T-helper 22 cell (primary cell): Measurements from ENCODE around the gene GATAD2B.

Source experiments
- DNase-seq: peaks from one replicate; pipeline ENCODE4 v3.0.0-alpha.2; 2020; ENCODE audit warnings: low read depth

The GATAD2B gene

DNA sequence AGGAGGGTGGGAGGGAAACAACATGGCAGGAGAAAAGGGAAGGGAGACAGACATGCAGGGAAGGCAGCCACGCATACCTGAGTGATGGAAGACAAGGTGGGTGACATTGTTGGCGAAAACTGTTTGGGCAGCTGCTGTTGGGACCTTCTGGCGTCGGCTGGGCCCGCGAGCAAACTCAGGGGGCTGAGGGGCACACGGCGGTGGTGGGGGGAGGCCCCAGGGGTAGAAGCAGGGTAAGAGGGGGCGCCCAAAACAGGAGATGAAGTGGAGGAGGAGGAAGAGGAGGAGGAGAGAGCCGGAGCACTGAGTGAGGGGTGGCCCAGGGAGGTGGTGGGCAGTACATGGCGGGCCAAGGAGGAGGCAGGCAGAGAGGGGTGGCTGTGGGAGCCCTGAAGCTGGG is 28.4 kb upstream of the GATAD2B start:
- no peak for DNase-seq

DNA sequence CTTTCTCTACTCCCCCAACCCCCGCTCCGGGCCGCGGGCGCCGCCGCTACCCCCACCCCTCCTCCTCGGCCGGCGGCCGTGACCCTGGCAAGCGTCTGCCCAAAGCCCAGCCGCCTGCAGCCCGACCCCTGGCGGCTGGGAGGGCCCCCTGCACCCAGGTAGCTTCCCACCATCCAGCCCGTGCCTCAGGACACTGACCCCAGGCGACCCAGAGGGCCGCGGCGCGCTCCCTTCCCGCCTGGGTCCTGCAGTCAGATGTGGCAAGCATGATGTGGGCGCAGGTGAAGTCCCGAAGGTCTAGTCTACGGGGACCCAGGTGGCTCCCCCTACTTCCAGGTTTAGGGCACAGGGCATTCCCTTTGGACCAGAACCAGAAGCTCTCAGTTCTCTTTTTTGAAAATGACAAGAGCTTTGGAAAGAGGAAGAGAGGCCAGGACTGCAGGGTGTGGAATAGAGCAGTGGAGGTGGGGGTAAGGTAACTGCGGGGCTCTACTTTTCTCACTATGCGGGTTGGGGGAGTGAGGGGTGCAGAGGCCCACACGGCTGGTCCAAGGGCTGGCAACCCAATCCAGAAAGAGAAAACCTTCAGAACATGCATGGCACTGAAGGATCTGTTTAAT is 24.0 kb upstream of the GATAD2B start, which contains the start of gene DENND4B:
DENND4B (minus strand) TSS at position 97 of the 620 bp plus-strand sequence. CDS start 2,344 bp downstream, outside the sequence.
- peak; percentile 55 for DNase-seq

DNA sequence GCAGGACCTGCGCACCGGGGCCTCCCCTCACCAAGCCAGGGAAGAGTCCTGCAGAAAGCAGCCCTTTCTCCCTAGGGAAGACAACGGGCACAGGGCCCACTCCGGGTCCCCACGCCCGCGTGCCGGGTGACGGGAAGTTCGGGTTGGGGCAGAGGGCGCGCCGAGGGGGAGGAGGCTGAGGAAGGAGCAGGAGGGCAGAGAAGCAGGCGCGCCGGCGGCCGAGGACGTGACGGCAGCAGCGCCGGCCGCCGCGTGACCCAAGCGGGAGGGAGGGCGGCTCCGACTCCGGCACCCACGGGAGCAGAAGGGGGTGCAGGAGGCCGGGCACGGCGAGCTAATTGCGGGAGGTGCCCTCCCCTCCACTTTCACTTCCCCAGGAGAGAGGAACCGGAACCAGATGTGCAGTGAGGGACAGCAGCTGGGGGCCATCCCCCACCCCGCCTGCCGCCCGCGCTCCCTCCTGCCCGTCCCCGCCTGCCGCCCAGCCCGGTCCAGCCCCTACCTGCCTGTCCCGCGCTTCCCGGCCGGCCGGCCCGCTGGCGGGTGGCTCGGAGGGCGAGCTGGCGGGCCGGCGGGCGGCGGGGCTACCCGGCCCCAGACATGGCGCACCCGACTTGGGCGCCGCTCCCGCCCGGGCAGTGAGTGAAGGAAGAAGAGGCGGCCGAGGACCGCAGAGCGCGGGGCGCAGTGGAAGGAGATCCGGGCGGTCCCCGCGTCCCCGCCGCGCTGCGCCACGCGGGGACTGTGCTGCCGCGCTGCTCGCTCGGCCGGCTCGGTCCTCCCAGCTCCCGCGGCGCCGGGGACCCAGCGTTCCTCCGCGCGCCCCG is 23.2 kb upstream of the GATAD2B start:
- peak; percentile 78 for DNase-seq

DNA sequence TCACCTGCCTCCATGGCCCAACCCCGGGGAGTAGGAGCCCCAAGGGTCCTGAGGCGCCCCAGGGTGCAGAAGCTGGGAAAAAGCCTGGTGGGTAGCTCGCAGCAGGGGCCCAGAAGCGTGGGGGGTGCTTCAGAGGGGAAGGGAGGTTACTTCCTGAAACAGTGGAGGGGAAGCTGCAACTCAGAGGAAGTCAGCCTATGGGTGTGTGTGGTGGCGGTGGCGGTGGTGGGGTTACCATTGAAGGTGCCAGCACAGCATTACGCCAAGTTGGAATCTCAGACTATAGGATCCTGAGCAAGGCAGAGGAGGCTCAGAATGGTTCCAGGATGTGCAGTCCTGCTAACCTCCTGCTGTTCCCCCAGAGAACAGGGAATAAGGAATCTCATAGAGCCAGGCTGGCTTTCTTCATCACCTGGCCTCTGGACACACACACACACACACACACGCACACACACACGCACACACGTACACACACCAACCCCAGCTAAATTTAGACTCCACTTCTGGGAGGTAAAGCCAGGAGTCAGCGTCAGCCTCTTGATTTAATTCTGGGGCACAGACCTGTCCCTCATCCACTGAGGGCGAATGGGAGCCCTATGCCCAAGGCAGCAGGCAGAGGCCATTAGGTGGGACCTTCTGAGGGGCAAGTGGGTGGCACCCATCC is 22.5 kb upstream of the GATAD2B start:
- peak; percentile 78 for DNase-seq

DNA sequence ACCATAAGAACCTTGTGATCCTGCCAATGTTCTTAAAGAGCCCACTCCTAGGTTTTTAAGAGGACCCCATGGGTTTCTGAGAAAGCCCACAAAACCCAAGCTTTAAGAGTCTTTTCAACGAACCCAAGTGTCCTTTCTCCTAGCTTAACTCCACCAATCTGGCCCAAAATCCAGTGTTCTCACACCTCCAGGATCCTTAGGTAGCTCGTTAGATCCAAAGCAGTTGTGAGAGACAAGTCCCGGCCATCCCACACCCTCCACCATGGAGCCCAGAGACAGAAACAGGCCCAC is 22.0 kb upstream of the GATAD2B start:
- no peak for DNase-seq

DNA sequence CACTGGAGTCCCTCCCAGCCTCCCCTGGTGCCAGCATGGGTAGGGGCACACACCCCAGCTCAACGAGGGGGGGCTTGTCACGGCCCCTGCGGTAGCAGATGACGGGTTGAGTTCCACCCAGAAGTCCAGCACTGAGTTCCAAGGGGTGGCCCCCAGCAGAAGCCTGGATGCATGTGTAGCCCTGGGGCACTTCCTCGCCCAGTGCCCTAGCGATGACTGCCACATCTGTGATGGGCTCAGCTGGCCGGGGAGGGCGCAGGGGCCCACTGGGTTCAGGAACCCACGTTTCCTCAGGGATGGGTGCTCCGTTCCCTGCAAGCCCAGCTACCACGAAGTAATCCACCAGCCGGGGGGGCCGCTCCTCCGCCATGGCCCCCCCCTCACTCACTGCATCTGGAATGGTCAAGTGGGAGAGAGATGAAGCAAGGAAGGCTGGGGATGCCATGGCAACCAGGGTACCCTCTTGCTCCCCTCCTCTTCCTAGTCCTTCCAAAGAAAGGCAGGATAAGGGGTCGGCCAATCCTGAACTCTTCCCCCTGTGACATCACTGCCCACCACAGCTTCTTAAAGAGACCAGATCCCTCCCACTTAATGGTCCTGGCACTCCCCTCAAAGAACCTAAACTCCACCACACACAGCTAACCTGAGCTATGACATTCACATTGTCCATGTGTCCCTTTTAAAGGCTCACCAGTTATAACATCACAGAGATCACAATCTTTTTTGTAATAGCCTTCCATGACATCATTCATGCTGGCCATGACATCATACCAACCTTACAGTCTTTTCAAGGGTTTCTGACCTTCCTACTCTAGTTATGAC is 21.4 kb upstream of the GATAD2B start:
- no peak for DNase-seq

DNA sequence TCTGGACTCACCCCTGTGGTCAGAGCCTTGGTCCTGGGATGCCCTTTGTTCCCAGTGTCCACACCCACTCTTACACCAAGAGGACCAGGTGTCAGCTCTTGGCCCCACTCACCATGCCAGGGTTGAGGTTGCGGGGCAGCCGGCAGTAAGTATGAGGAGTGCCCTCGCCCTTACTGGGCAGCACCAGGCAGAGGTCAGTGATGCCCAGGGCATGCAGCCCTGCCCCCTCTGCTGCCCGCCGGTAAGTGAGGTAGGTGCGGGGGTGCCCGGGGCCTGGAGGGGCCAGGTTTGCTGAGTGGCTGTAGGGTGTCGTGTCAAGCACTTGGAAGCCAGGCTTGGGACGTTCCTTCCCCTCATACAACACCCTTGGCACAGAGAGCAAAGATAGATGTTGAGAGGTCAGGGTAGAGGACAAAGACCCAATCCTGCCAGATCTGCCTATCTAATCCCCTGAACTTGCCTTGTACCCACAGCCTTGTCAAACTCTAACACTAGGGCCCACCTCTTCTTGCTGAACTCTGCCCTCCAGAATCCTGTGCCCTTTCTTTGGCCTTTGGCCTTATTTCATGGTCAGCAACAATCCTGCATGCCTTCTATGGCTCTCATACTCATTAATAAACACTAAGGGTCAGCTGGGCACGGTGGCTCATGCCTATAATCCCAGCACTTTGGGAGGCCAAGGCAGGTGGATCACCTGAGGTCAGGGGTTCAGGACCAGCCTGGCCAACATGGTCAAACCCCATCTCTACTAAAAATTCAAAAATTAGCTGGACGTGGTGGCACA is 20.2 kb upstream of the GATAD2B start:
- no peak for DNase-seq

DNA sequence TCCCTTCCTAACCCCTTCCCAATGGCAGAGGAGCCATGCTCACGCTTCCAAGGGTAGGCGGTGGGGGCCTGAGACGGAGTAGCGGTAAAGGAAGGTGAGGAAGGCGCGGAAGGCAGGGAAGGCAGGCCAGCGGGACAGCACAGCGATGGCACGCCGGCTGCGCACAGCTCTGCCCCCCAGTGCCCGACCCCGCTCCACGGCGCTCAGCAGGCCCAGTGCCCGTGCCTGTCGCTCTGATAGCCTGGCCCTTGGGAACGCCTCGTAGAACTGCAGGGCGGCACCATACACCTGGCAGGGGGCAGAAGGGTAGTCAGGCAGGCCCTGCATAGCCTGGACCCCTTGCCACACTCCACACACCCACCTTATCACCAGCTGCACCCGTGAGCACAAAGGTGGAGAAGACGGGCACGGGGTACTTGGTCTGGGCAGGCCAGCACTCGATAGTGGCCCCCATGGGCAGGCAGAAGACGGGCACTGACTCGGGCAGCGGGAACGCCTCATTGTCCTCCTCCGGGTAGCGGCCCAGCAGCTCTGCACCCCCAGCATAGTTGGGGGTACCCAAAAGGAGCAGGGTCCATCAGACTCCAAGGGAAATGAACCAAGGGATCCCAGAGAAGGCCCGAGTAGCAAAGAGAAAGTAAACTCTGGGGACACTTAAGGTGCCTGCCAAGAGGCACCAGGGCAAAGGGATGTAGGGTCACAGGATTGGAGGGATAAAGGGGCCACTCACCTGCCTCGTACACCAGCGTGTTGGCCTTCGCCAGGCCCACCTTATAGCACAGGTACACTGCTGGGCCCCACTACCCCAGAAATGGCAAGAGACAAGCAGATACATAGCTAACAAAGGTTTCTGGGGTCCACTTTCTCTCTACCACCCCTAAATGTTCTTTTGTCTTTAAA is 19.3 kb upstream of the GATAD2B start:
- DNase-seq = no peak

DNA sequence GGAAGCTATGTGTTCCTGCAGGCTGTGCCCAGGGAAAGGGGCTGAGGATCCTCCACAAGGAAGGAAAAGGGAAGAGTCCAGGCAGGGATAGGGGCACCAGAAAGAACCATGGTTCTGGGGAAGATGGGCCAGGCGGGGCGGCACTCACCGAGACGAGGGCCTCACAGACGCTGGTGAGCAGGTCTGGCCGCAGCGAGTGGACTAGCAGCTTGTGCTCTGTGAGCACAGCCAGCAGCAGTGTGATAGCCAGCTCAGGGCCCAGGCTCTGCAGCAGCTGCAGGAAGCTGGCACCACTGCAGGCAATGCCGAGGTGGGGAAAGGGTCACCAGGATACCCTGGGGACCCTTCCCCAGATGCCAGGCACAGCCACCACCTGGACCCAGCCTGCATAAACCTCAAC is 18.0 kb upstream of the GATAD2B start:
- DNase-seq = no peak

DNA sequence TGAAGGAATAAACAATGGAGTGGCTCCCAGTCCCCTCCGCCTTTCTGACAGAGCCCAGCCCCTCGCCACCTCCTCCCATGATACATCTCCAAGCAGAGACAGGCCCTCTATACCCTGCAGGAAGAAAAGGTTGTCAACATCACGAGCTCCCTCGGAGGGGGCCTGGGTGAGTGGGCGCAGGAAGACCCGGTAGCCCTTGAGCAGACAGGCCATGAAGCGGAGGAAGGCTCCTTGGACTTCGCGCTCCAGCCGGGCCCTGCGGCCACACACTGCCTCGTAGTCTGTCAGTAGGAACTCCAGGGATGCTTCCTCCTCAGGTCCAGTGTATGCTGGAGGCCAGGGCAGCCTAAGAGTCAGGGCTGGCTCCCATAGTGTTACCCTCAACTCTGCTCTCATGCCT is 16.7 kb upstream of the GATAD2B start:
- DNase-seq = no peak

DNA sequence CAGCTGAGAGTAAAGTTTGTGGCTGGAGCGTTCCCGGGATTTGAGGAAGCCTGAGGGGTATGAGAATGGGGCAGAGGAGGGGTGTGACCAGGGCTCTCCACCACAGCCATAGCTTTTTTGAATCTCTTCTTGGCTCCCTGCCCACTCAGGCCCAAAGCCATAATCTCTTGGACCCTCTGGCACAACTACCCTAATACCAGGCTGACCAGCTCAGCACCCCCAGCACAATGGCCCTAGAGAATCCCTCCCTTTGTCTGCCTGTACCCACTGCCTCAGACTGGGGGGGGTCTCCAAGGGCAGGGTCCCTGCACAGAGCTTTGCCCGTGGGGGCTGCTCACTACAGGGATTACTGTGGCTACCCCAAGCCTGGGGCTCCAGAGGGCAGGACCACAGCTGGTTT is 16.2 kb upstream of the GATAD2B start:
- DNase-seq = no peak

DNA sequence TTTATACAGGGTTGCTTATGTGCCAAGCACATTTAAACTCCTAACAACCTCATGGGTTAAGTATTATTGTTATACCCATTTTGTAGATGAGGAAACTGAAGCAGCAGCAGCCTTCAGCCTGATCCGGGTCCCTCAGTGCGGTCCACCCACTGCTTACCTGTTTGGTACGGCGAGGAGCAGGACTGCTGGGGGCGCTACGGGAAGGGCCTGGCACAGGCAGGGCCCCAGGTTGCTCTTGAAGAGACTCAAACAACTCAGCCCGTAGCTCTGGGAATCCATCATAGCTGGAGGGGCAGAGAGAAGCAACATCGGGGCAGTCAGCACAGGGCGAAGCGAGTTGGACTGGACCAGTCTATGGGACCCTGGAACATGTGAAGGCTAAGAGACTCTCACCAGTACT is 14.6 kb upstream of the GATAD2B start:
- no peak for DNase-seq

DNA sequence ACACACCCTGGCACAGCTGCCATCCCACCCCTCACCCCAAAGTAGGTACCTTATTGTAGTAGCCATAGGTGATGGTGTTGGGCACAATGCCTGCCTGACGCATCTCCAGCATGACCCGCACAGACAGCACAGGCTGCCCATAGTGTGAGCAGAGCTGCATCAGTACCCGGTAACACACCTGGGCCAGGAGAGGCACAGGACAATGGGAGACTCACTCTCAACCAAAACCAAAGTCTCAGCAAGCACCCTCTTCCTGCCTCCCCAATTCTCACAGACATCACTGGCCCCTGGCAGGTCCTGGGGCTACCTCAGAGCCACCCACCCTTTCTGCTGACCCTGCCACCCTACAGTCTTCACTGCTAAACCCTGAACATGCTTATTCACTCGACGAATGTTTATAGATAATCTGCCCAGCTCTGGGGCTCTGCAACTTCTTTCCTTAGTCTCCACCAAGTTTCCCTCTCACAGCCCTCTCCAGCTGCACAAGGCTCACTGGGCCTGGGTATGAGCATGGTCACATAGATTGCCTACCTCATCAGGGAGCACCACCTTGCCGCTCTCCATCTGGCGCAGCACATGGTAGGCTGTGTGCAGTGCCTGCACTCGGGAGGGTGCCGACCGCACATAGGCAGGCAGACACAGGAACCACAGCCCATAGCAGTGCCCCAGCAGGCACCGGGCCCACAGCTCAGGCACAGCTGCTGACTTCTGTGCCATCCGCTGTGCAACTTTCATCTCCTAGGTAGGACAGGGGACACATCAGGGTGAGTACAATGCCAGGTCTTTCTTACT is 13.4 kb upstream of the GATAD2B start:
- DNase-seq = no peak

DNA sequence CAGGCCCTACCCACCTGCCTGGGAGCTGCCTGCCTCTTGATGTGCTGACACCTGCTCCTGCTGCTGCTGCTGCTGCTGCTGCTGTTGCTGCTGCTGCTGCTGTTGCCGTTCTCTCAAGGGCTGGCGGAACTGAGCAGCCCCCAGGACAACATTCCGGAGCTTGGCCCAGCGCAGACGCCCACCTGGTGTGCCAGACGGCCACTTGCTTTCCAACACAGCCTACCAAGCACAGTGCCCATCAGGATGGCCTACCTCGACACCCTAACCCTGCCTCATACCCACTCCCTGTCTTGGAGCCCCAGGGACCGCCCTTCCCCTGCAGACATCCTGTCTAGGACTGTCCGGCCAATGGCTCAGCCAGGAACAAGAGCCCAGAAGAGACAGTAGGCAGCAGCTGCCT is 12.0 kb upstream of the GATAD2B start:
- DNase-seq = no peak

DNA sequence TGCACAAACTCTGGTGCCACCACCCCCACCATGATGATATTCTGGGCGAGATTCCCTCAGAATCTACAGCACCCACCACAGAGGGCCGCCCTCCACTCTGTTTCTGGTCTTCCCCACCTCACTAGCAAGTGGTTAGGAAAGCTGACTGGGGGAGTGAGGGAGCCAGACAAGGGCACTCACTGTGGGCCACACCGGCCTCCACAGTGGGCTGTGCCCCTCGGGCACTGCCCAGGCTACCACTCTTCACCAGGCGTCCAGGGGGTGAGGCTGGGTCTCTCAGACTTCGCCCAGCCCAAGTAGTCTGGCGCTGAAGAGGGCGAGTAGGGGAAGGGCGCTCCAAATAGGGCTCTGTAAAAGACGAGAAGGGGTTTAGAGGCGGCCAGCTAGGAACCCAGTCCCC is 11.2 kb upstream of the GATAD2B start:
- no peak for DNase-seq

DNA sequence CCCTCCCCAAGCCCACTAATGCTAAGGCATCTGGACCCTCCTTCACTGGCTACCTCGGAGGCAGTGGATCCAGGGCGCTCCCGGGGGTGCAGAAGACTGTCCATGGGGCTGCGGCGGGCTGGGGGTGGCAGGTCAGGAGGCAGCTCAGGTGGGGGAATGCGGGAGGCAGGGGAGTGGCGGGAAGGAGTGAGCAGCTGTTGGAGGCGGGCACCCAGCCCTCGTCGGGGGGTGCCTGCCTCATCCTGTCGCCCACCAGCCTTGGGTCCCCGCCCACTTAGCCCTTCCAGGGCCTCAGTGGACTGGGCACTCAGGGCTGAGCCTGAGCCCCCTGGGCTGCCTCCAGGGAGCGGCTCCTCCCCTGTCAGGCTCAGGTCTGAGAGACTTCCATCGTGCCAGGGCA is 10.7 kb upstream of the GATAD2B start:
- no peak for DNase-seq

DNA sequence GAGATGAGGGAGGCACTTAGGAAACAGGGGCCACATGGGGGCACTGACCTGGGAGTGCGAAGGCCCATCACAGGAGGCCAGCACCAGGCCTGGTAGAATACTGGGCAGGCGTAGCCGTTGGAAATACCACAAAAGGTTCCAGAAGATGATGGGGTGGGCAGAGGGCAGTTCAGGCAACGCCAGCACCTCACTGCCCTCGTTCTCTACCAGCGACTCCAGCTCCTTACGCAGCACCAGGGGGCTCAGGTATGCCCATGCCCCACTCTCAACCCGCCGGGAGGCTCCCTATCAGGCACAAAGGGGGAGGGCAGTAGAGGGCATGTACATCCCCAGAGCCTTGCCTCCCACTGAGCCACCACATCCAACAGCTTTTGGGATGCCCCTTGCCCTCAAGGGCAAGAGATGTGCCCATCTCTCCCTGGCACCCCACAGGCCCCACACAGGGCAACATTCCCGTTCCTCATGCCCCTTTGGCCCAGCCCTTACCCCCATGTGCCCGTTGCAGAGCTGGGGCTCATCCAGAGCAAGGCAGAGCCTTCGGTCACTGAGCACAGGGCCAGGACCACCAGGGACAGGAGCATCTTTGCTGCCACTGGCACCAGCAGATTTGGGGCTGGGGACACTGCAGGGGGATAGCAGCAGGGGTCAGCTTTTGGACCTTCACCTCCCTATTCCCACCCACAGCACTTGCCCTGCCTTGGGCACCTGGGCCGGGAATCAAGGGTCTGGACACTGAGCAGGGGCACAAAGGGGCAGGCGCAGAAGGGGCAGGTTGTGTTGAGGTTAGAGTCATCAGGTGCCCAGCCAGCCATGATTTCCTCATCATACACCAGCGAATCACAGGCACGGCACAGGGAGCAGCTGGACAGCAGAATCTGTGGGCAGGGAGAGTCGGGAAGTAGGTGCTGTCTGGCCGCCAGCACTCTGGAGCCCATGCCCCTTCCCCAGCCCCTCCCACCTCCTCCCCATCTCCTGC is 9.7 kb upstream of the GATAD2B start:
- no peak for DNase-seq
